ENCODE measurements around the gene MYO18A.
A peak's percentile ranks its signal among the peaks of the same experiment; 100 is the strongest.

MYO18A gene

DNA sequence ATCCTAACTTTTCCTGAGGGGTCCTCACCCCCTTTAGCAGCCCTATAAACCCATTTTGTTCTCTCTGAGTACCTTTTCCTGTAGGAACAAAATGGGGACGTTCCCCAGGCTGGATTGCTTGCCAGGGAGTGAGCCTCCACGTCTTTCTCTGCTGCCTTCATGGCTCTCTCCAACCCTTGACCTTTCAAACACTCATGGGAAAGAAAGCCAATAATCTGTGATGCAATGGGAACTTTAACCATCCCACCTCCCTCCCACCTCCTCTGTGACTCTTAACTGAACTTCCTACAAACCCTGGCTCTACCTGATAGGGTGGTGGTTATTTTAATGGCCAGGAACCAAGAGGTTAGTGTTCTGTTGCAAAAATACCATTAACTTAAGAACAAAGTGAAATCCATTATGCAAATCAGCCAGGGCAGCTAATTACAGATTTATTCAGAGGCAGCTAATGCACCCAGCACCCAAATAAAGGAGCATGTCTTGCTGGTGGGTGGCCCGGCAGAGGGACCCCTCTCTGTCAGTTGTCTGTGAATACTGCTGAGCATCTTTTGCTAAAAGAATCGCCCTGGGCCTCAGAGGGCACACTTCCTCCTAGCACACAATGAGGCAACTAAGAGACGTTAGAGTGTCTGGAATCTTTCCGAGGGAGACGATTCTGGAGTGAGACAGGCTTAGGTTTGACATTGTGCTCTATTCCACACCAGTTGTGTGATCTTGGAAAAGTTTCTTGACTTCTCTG is 134.3 kb downstream of the MYO18A start:
- TF ChIP-seq, protein P1, sequence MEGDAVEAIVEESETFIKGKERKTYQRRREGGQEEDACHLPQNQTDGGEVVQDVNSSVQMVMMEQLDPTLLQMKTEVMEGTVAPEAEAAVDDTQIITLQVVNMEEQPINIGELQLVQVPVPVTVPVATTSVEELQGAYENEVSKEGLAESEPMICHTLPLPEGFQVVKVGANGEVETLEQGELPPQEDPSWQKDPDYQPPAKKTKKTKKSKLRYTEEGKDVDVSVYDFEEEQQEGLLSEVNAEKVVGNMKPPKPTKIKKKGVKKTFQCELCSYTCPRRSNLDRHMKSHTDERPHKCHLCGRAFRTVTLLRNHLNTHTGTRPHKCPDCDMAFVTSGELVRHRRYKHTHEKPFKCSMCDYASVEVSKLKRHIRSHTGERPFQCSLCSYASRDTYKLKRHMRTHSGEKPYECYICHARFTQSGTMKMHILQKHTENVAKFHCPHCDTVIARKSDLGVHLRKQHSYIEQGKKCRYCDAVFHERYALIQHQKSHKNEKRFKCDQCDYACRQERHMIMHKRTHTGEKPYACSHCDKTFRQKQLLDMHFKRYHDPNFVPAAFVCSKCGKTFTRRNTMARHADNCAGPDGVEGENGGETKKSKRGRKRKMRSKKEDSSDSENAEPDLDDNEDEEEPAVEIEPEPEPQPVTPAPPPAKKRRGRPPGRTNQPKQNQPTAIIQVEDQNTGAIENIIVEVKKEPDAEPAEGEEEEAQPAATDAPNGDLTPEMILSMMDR (IDR thresholded peaks at IDR 0.05; ENCODE audit: insufficient read depth, missing control alignments), result no peak
- no peak for FAIRE-seq
- DNase-seq (ENCODE audit: insufficient read length, low spot score), result no peak

DNA sequence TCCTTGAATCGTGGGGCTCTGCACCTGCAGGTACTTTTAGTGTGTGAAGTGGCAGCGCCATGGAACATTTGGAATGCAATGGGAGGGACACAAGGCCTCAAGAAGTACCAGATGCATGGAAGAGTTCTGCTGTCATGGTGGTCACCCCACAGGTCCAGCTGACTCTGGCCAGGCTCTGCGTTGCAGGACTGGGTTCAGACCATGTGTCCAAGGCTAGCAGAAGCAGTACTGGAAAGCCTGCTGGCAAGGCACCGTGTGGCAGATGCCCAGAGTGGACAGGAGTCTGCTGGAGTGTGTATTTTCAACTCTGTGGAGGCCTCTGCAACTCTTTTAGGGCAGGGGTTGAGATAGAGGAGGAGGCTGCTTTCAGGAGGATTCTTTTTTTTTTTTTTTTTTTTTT is 135.2 kb downstream of the MYO18A start:
- TF ChIP-seq, protein P1 (IDR thresholded peaks at IDR 0.05; ENCODE audit: insufficient read depth, missing control alignments), result no peak
- FAIRE-seq, result no peak
- no peak for DNase-seq (ENCODE audit: insufficient read length, low spot score)

DNA sequence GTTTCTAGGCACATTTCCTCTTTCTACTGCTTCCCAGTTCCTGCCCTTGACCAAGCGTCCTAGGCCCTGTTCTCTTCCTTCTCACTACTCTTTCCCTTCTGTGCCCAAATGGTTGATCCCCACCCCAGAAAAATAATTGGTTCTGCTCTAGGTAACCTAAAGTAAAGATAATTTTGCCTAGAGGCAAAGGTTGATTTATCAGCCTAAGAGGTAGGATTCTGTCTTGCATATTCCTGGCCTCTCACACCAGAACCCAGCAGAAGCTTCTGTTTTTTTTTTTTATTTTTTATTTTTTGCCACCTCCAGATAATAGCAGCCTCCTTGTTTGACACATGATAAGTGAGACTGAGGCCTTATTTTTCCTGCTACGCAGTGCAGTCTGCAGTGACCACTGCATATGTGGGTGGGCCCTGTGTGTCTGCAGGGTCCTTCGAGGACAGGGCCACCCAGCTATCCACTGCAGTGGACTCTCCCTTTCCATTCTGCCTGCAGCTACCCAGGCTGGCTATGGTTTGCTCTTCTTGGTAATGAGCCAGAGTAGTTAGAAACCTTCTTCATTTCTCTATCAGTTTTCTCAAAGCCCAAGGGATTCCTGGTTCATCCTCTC is 136.6 kb downstream of the MYO18A start:
- TF ChIP-seq, protein P1 (IDR thresholded peaks at IDR 0.05; ENCODE audit: insufficient read depth, missing control alignments), result no peak
- FAIRE-seq (no peak), DNase-seq (ENCODE audit: insufficient read length, low spot score) (no peak)

DNA sequence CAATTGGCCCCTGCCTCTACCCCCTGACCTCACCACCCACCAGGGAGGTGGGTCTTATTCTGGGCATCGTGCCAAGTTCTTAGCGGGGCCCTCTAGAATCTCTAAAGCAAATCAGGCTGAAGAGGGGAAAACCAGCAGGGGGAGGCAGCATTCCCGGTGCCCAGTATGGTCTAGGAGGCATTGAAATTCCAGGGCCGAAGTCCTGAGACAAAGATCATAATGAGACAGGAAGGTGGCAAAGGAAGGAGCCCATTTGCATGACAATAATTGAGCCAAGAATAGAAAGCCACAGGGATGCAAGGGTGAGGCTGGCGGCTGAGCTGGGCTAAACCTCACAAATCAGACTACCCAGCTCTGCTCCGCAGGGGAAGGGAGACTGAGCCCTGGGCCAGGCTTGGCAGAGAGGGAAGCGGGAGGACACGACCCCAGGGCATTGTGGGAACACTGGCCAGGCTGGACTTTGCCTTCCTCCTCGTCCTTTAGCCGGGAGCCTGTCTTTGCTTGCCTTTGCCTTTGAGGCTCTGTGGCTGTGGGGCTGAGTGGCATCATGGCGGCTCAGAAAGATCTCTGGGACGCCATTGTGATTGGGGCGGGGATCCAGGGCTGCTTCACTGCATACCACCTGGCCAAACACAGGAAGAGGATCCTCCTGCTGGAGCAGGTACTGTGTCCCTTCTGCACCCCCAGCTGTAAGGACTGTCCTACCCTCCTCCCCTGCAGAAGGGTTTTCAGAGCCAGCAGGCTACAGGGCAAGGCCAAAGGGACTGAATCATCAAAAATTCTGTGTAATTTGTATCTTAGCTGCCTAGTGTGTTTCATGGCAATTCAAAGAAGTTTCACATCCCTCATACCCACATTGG is 137.3 kb downstream of the MYO18A start, which contains the start of gene PIPOX:
PIPOX (plus strand) TSS at position 463 of the 860 bp plus-strand sequence; CDS start at position 548, 85 bp downstream.
- FAIRE-seq (no peak), DNase-seq (ENCODE audit: insufficient read length, low spot score) (peak; percentile 31)
- TF ChIP-seq, protein P1 (IDR thresholded peaks at IDR 0.05; ENCODE audit: insufficient read depth, missing control alignments), result peak; percentile 76

DNA sequence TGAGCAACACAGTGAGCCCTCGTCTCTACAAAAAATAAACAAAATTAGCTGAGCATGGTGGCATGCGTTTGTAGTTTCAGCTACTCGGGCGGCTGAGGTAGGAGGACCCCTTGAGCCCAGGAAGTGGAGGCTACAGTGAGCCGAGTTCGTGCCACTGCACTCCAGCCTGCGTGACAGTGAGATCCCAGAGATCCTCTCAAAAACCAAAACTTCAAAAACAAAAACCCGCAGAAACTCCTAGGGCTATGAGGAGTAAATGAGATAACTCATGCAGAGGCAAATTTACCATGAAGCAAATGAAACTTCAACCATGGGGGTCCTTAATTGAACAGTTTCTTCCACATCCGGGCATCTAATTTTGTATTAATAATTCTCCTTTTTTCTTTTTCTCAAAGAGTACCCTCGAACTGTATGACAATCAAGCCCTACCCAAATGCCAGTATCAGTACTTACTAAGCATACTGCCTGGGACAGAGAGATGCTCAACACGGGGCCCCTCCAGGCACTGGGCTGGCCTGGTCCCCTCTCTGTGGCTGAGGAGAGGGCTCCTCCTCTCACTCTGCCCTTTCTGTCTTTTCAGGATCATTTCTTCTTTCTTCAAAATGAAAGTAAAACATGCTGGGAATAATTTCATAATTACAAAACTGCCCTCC is 138.0 kb downstream of the MYO18A start:
- DNase-seq (ENCODE audit: insufficient read length, low spot score), result no peak
- TF ChIP-seq, protein P1 (IDR thresholded peaks at IDR 0.05; ENCODE audit: insufficient read depth, missing control alignments), result no peak
- FAIRE-seq, result no peak

DNA sequence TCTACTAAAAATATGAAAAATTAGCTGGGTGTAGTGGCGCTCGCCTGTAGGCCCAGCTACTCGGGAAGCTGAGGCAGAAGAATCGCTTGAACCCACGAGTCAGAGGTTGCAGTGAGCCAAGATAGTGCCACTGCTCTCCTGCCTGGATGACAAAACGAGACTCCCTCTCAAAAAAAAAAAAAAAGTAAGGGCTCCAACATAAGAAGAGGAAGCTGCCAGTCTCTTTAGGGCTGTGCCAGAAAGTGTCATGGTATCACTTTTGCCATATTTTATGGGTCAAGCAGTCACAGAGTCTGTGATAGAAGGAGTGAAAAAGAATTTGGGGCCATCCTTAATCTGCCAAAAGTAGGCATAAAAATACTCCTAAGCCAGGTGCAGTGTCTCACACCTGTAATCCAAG is 138.6 kb downstream of the MYO18A start:
- FAIRE-seq (no peak), DNase-seq (ENCODE audit: insufficient read length, low spot score) (no peak)
- TF ChIP-seq, protein P1 (IDR thresholded peaks at IDR 0.05; ENCODE audit: insufficient read depth, missing control alignments), result no peak

Data from D721Med (cell line).